Measurements from ENCODE around the gene MMP19.
"Not testable (repeated sequence)": the region's sequence is repeated elsewhere in the genome, so short reads cannot be mapped to it uniquely, and the experiment has no call there.

Gene MMP19

DNA sequence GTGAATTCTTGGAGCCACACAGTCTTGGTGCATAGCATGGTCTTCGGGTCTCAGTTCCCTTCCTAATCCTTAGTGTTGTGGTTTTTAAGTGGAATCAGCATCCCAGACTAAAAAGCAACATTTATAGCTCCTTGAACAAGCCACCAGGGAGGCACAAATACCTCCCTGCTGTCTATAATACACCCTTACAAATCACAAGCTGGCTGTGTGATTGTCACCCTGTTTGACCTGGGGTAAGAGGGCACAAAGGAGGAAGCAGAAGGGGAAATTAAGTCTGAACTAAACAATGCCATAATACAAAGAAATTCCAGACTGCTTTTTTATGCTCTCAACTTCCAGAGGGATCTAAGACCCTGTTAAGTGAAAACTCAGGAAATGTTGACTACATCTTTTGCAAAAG is 7.7 kb upstream of the MMP19 start:
- DNase-seq (no peak), ATAC-seq (replicated peaks) (no peak)
- H3K4me1 Mint-ChIP-seq (ENCODE audit: low read depth in 2 of 2): no peaks in the 10 kb centered on the region
- H3K36me3 Mint-ChIP-seq (ENCODE audit: insufficient read depth): no peaks in the 10 kb centered on the region
- no peaks in the 10 kb centered on the region for H3K9me3 Mint-ChIP-seq
- H3K27ac Mint-ChIP-seq: no peak overlapping the region
- no peak overlapping the region for H3K4me3 Mint-ChIP-seq
- peaks cover 27 to 30% of the 10 kb centered on the region in 2 donors for H3K27me3 Mint-ChIP-seq

DNA sequence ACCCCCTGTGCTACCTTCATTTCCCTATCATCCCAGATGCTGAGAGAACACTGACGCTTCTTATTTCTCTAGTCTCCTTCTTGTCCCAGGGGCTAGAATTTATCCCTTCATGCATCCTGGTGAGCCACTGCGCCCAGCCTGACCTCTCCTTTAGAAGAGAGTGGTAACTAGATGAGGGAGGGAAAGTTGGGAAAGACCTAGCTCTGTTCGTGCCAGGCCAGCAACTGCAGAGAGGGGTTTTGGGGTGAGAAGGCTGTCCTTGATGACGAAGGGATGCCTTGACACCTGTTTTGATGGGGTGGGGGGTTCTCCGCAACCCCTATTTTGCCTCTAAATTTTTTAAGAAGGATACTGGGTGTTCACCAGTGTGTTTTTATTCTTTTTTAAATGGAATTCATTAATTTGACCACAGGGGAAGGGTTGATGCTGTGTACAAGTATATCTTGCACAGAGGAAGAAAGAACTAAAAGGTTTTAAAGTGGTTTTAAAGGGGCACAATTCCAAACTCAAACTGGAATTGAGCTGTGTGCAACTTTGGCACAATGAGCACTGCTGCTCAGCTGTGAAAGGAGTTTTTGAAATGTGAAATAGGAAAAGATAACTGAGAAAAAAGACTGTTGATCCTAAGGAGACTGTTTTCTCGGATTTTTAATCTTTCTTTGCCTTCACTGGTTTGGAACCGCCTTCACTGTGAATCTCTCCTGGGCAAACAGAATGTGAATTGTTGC is 7.0 kb upstream of the MMP19 start:
- H3K36me3 Mint-ChIP-seq (ENCODE audit: insufficient read depth): no peaks in the 10 kb centered on the region
- H3K27me3 Mint-ChIP-seq: peaks cover 27 to 30% of the 10 kb centered on the region in 2 donors
- H3K27ac Mint-ChIP-seq: no peak overlapping the region
- no peaks in the 10 kb centered on the region for H3K4me1 Mint-ChIP-seq (ENCODE audit: low read depth in 2 of 2)
- ATAC-seq (replicated peaks) (no peak), DNase-seq (no peak)
- no peaks in the 10 kb centered on the region for H3K9me3 Mint-ChIP-seq
- H3K4me3 Mint-ChIP-seq: no peak overlapping the region

DNA sequence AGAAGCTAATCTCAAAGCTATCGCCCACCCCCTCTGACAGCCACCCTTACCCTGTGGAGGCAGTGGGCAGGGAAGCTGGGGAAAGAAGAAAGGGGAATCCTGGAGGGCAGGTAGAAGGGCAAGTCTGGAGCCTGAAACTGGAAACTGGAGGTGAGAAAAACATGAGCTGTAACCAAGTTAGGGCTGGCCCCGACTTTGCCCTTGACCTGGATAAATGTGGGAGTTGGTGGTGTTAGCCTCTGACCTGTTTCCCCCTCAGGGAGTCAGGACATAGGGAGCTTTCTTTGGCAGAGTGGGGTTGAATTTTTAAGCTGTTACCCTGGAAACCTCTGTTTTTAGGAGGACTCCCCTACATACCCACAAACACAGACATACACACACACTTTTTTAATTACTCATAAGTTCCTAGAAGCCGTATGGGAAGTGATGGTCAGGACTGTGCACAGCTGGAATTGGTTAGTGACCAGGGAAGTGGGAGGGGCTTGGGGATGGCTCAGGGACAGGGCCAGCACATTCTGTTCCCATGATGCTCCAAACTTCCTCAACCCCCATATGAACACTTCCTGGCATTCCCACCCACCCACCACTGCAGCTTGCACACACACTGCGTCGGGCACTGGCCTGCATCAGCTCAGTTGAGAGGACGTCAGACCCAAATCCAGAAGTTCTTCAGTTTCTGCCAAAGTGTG is 5.0 kb upstream of the MMP19 start:
- peak overlapping the region in 1 of 2 donors; percentile 52 for H3K27ac Mint-ChIP-seq
- DNase-seq (no peak), ATAC-seq (replicated peaks) (no peak)
- no peaks in the 10 kb centered on the region for H3K4me1 Mint-ChIP-seq (ENCODE audit: low read depth in 2 of 2)
- no peak overlapping the region for H3K4me3 Mint-ChIP-seq
- no peaks in the 10 kb centered on the region for H3K9me3 Mint-ChIP-seq
- peaks cover 26 to 30% of the 10 kb centered on the region in 2 donors for H3K27me3 Mint-ChIP-seq
- H3K36me3 Mint-ChIP-seq (ENCODE audit: insufficient read depth): no peaks in the 10 kb centered on the region

DNA sequence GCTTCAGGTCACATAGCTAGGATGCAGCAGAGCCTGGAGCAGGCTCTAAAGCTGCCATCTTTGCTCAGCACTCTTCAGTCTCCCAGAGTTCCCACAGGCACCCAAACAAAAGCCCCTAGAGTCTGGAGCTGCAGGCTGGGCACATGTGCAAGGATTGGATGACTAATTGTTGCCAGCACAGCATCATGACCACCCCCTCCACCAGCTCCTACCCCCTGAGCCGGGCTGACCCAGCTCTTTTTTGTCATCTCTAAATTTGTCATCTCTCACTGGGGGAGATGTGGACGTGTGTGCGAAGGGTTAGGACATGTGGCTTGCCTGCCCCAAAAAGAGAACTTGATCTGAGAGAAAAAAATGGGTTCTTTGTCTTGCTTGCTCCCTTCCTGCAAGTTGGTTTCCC is 4.3 kb upstream of the MMP19 start:
- H3K9me3 Mint-ChIP-seq: no peaks in the 10 kb centered on the region
- H3K36me3 Mint-ChIP-seq (ENCODE audit: insufficient read depth): no peaks in the 10 kb centered on the region
- H3K27me3 Mint-ChIP-seq: peaks cover 24 to 31% of the 10 kb centered on the region in 2 donors
- DNase-seq: no peak
- no peaks in the 10 kb centered on the region for H3K4me1 Mint-ChIP-seq (ENCODE audit: low read depth in 2 of 2)
- ATAC-seq (replicated peaks): no peak
- peak overlapping the region in 1 of 2 donors; percentile 52 for H3K27ac Mint-ChIP-seq
- H3K4me3 Mint-ChIP-seq: no peak overlapping the region

DNA sequence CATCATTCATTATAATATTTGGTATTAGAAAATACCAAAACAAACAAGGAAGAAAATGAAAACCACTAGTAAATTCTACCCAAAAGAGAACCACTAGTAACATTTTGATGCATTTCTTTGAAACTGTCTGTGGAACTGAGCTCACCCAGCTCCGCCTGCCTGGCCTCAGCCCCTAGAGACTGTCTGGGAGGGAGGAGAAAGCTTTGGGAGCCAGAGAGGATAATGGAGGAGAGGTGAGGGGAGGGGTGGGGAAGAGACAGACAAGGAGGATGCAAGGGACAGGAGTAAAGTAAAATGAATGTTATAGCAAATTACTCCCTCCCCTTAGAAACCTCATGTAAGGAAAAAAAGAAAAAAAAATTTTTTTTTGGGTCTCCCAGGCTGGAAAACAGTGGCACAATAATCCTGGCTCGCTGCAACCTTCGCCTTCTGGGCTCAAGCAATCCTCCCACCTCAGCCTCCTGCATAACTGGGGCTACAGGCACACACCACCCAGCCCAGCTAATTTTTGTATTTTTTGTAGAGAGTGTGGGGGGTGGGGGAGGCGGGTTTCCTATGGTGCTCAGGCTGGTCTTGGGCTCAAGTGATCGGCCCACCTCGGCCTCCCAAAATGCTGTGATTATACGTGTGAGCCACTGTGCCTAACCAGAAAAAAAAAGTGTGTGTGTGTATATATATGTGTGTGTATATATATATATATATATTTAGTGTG is 3.2 kb upstream of the MMP19 start:
- Mint-ChIP-seq H3K4me1 (ENCODE audit: low read depth in 2 of 2) (no peaks in the 10 kb centered on the region), H3K9me3 (no peaks in the 10 kb centered on the region), H3K27me3 (peaks cover 22 to 28% of the 10 kb centered on the region in 2 donors), H3K27ac (peak overlapping the region in 1 of 2 donors; percentile 78), H3K36me3 (ENCODE audit: insufficient read depth) (no peaks in the 10 kb centered on the region), H3K4me3 (no peak overlapping the region)
- DNase-seq (no peak), ATAC-seq (replicated peaks) (no peak)

DNA sequence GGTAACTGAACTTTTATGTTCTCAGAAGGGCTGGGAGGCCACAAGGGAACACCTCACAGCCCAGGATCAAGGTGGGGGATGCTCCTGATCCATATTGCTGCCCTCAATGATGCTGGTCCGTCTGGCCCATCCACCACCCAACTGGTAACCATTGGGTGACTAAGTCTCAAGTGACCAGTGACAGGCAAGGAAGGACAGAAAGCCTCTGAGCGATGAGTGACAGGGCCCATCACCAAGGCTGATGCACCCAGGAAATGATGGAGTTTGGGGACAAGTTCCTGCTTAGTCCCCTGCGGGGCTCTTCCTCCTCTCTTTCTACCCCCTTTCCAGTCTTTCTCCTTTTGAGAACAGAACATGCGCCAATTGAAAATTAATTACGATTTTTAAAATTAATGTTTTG is 2.6 kb upstream of the MMP19 start:
- Mint-ChIP-seq H3K9me3 (no peaks in the 10 kb centered on the region), H3K27me3 (peaks cover 17 to 22% of the 10 kb centered on the region in 2 donors), H3K27ac (no peak overlapping the region), H3K36me3 (ENCODE audit: insufficient read depth) (no peaks in the 10 kb centered on the region), H3K4me3 (no peak overlapping the region), H3K4me1 (ENCODE audit: low read depth in 2 of 2) (no peaks in the 10 kb centered on the region)
- no peak for DNase-seq
- no peak for ATAC-seq (replicated peaks)

DNA sequence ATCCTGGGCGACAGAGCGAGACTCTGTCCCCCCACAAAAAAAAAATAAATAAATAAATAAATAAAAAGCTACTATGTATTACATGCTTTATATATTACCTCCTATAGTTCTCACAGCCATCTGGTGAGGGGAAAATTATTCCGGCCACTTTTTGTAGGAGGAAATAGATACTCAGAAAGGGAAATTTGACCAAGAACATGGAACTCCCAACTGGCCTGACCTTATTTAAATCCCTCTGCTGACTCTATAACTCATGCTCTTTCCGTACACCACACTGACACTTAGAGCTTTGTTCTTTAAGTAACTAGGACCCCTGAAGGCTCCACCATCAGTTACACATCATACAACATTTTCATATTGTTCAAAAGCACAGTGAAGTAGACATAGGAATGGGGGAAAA is 2.2 kb upstream of the MMP19 start:
- Mint-ChIP-seq H3K36me3 (ENCODE audit: insufficient read depth) (no peaks in the 10 kb centered on the region), H3K4me3 (no peak overlapping the region), H3K9me3 (no peaks in the 10 kb centered on the region), H3K27ac (no peak overlapping the region), H3K27me3 (peaks cover 13 to 18% of the 10 kb centered on the region in 2 donors), H3K4me1 (ENCODE audit: low read depth in 2 of 2) (no peaks in the 10 kb centered on the region)
- DNase-seq (no peak), ATAC-seq (replicated peaks) (no peak)

DNA sequence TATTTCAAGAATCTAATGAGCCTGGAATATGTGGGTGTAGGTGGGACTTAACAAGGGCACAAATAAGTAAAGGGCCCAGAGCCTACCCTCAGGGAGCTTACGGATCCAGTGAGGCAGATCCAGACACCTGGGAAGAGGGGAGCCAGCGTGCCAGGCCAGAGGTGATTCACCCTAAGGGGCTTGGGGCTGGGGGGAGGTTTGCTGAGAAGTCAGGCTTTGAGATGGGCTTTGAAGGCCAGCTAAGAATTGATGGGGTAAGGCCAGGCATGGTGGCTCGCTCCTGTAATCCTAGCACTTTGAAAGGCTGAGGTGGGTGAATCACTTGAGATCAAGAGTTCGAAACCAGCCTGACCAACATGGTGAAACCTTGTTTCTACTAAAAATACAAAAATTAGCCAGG is 695 bp upstream of the MMP19 start:
- ATAC-seq (replicated peaks) (no peak), DNase-seq (no peak)
- Mint-ChIP-seq H3K9me3 (no peaks in the 10 kb centered on the region), H3K36me3 (ENCODE audit: insufficient read depth) (no peaks in the 10 kb centered on the region), H3K4me1 (ENCODE audit: low read depth in 2 of 2) (no peaks in the 10 kb centered on the region), H3K27me3 (peaks cover 5 to 14% of the 10 kb centered on the region in 2 donors), H3K27ac (no peak overlapping the region), H3K4me3 (no peak overlapping the region)

DNA sequence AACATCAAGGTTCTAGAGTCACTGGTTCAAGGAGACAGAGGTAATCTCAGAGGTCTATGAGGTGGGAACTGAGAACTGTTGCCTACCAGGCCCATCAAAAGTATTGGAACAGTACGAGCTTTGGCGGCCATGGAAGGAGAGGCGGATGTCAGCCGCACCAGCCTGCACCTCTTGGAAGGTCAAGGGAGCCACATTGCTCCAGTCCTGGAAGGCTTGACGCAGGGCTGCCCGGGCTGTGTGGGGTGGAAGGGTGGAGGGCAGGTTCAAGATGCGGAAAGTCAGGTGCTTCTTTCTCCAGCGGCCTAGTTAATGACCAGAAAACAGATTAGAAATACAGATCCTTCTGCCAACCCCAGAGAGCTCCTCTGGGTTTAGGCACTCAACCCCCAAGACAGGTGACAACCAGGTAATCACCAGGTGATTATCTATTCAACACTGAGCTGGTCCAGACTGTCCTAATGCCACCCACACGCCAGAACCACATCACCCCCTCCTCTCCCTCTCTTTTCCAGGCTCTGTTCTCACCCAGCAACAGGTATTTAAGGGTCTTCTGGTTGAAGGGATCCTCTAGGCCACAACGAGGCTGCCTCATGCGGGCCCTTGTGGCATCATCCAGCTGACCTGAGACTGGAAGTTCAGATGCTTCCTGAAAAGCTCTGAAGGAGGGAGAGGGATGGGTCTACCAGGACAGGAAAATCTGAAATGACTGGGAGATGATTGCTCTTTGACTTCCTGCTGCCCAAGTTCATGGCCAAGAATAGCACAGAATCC is 2.0 kb downstream of the MMP19 start:
- Mint-ChIP-seq H3K27ac (no peak overlapping the region), H3K4me3 (no peak overlapping the region), H3K36me3 (ENCODE audit: insufficient read depth) (no peaks in the 10 kb centered on the region), H3K9me3 (no peaks in the 10 kb centered on the region), H3K27me3 (peaks cover 5 to 21% of the 10 kb centered on the region in 2 donors), H3K4me1 (ENCODE audit: low read depth in 2 of 2) (no peaks in the 10 kb centered on the region)
- DNase-seq (no peak), ATAC-seq (replicated peaks) (no peak)

DNA sequence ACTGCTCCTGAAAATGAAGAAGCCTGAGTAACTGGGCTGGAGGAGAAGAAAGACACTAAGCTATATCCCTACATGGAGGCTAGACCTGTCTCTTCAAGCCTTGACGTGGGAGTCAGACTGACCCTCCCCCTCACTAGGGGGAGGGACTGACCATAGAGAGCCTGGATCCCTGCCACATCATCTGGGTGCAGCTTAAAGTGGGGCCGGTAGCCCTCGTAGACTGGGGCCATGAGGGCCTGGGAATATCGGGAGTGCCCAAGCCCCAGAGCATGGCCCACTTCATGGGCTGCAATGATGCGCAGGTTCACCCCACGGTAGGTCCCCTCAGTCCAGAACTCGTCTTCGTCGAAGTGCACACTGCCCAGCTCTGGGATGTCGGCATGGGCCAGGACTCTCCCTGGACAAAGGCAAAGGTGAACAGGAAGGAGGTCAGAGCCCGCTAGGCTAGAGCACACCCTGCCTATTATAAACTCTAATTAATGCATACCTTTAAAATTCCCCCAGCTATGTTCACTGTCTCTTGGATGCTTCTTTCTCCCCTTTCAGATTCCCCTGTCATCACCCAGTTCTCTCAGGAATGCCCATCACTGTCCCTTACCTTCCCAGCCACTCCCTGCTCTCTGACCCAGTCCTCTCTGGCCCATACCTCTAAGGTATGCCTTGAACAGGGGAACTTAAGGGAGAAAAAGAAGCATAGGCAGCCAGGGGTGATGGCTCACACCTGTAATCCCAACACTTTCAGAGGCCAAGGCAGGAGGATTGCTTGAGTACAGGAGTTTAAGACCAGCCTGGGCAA is 3.2 kb downstream of the MMP19 start:
- Mint-ChIP-seq H3K4me3 (no peak overlapping the region), H3K4me1 (ENCODE audit: low read depth in 2 of 2) (no peaks in the 10 kb centered on the region), H3K27me3 (peaks cover 5 to 21% of the 10 kb centered on the region in 2 donors), H3K36me3 (ENCODE audit: insufficient read depth) (no peaks in the 10 kb centered on the region), H3K9me3 (no peaks in the 10 kb centered on the region), H3K27ac (no peak overlapping the region)
- DNase-seq (no peak), ATAC-seq (replicated peaks) (no peak)

DNA sequence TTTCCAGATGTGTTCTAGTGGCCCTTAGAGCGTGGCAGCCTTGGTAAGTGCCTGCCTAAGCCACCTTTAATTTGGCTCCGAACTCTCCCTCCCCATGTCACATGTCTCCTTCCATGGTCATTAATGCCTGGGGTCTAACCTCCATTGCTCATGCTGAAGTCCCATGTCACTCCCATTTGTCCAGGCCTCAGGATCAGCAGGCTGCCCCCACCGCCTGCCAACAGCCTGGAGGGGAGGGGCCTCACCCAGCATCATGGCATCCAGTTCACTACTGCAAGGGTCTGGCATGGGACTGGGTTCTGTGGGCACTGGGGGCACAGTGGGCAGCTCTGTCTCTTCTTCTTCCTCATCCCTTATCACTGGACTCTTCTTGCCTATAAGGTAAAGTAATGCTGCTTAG is 4.4 kb downstream of the MMP19 start:
- H3K4me3 Mint-ChIP-seq: no peak overlapping the region
- H3K36me3 Mint-ChIP-seq (ENCODE audit: insufficient read depth): no peaks in the 10 kb centered on the region
- H3K27me3 Mint-ChIP-seq: peaks cover 5 to 21% of the 10 kb centered on the region in 2 donors
- H3K9me3 Mint-ChIP-seq: no peaks in the 10 kb centered on the region
- ATAC-seq (replicated peaks) (no peak), DNase-seq (no peak)
- no peak overlapping the region for H3K27ac Mint-ChIP-seq
- peaks cover 0 to 2% of the 10 kb centered on the region in 2 donors for H3K4me1 Mint-ChIP-seq (ENCODE audit: low read depth in 2 of 2)

DNA sequence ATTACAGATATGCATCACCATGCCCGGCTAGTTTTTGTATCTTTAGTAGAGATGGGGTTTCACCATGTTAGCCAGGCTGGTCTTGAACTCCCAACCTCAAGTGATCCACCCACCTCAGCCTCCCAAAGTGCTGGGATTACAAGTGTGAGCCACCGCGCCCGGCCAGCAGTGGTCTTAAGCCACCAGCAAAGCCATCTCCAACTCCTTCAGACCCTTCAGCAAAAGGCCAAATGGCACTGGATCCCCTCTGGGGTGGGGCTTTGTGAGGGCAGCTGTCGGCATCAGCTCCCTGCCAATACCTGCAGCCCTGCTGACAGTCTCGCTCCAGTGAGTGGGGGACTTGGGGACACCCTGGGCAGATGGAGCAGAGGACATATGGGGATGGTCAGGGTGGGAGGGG is 8.3 kb downstream of the MMP19 start:
- H3K27me3 Mint-ChIP-seq: peaks cover 0 to 11% of the 10 kb centered on the region in 2 donors
- DNase-seq; ATAC-seq (replicated peaks); H3K27ac Mint-ChIP-seq; H3K9me3 Mint-ChIP-seq; H3K36me3 Mint-ChIP-seq (ENCODE audit: insufficient read depth); H3K4me3 Mint-ChIP-seq: not testable (repeated sequence)
- H3K4me1 Mint-ChIP-seq (ENCODE audit: low read depth in 2 of 2): peaks cover 18 to 19% of the 10 kb centered on the region in 2 donors

Measured in effector memory CD8-positive, alpha-beta T cell (primary cell).